ENCODE measurements around the gene RASA2. TPM values are rescaled to one million over a fixed set of nuclear protein-coding genes. Genes with fewer than 3 reads are reported as not detected.

The RASA2 gene
- total and polyA plus RNA-seq, 11 donors, result 2.0 to 12.3 (median 3.4) TPM

DNA sequence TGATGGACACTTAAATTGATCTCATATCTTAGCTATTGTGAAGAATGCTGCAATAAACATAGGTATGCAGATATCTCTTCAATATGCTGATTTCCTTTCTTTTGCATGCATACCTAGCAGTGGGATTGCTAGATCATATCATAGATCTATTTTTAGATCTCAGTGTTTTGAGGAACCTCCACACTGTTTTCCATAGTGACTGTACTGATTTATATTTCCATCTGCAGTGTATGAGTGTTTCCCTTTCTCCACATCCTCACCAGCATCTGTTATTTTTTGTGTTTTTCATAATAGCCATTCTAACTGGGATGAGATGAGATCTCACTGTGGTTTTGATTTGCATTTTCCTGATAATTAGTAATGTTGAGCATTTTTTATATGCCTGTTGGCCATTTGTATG is 17.1 kb upstream of the RASA2 start:
- H3K9me3 ChIP-seq, result peaks cover 0 to 15% (median 5%) of the 10 kb centered on the region in 12 donors
- TF ChIP-seq, protein P1, sequence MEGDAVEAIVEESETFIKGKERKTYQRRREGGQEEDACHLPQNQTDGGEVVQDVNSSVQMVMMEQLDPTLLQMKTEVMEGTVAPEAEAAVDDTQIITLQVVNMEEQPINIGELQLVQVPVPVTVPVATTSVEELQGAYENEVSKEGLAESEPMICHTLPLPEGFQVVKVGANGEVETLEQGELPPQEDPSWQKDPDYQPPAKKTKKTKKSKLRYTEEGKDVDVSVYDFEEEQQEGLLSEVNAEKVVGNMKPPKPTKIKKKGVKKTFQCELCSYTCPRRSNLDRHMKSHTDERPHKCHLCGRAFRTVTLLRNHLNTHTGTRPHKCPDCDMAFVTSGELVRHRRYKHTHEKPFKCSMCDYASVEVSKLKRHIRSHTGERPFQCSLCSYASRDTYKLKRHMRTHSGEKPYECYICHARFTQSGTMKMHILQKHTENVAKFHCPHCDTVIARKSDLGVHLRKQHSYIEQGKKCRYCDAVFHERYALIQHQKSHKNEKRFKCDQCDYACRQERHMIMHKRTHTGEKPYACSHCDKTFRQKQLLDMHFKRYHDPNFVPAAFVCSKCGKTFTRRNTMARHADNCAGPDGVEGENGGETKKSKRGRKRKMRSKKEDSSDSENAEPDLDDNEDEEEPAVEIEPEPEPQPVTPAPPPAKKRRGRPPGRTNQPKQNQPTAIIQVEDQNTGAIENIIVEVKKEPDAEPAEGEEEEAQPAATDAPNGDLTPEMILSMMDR (IDR thresholded peaks at IDR 0.05), result no peak
- no peak for TF ChIP-seq POLR2A (IDR thresholded peaks at IDR 0.05)
- intact Hi-C loops (cut with DNase I), result loop anchor here in 2 of 10 donors (10.0 kb wide), 1 partner anchor 445 kb away; no protein-coding TSS in a partner anchor

DNA sequence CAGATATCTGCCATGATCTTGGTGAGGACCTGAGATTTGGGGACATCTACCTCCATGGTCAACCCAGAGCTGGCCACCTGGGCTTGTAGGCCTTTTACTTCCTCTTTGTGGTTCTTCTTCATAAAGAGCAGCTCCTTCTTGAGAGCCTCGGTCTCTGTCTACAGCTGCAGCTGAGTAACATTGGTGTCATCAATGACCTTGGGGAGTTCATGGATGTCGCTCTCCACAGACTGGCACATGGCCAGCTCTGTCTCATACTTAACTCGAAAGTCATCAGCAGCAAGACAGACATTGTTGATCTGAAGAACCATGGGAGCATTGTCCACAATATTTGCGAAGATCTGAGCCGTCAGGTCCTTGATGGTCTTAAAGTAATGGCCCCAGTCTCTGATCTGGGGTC is 15.7 kb upstream of the RASA2 start:
- Histone ChIP-seq H3K36me3 (no peaks in the 10 kb centered on the region), H3K27ac (no peak overlapping the region), H3K4me1 (peaks cover 0 to 10% (median 0%) of the 10 kb centered on the region in 12 donors), H3K4me3 (no peak overlapping the region), H3K27me3 (no peaks in the 10 kb centered on the region), H3K9me3 (peaks cover 0 to 15% (median 2%) of the 10 kb centered on the region in 12 donors)
- no peak for TF ChIP-seq POLR2A (IDR thresholded peaks at IDR 0.05)
- TF ChIP-seq, protein P1 (IDR thresholded peaks at IDR 0.05), result no peak
- 85 to 88% (median 86%) methylated on average over 5 of the region's 5 CpGs for WGBS, 4 donors
- DNase-seq (no peak), ATAC-seq (no peak)
- intact Hi-C loops (cut with DNase I), result no loop called here

More for the DNA sequence above, 17.1 kb upstream of the RASA2 start:
- no peaks in the 10 kb centered on the region for H3K36me3 ChIP-seq
- H3K27ac ChIP-seq, result no peak overlapping the region
- no peaks in the 10 kb centered on the region for H3K4me1 ChIP-seq
- DNase-seq (no peak), ATAC-seq (no peak)
- H3K27me3 ChIP-seq, result no peaks in the 10 kb centered on the region
- H3K4me3 ChIP-seq, result no peak overlapping the region

DNA sequence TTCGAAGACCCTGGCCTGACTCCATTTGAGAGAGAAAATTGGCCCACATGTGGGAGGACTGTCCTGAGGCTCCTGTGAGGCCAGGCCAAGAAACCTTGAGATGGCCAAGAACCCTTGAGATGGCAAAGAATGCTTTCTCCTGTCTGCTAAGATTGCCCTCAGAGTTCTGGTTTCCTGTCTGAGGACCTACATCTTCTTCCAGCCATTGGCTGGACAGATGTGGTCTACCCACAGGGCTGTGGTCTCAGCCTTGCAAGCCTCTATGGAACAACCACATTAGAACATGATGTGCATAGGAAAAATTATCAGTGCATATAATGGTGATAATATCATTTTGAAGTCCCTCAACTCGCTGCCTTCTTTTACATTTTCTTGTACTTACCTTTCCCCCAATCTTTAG is 10.8 kb upstream of the RASA2 start:
- Histone ChIP-seq H3K9me3 (no peaks in the 10 kb centered on the region), H3K4me1 (peaks cover 0 to 19% (median 0%) of the 10 kb centered on the region in 12 donors), H3K36me3 (no peaks in the 10 kb centered on the region), H3K27ac (no peak overlapping the region), H3K27me3 (no peaks in the 10 kb centered on the region), H3K4me3 (no peak overlapping the region)
- ATAC-seq (no peak), DNase-seq (no peak)
- 88 to 96% (median 91%) methylated on average over 2 of the region's 2 CpGs for WGBS, 4 donors
- TF ChIP-seq, protein P1 (IDR thresholded peaks at IDR 0.05), result no peak
- TF ChIP-seq POLR2A (IDR thresholded peaks at IDR 0.05), result no peak
- intact Hi-C loops (cut with DNase I), result loop anchor here in 4 of 10 donors (5.0 kb wide), 2 partner anchors 81 to 86 kb away; no protein-coding TSS in a partner anchor

DNA sequence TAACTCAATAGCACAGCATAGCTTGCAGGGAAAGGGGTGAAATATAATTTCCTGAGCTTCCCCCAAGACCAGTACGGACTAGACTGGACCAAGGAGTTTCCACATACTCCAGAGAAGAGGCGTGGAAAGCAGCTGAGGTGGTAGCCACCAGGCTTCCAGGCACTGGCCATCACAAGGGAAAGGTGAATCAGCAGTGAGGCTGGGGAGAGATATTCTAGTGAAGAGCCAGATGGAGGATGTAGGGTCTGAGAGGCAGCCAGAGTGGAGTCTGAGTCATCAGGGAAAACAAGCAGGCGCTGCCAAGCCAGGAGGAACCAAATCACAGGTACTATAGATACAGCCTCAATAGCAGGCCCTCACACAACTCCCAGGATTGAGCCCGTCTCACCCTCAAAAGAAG is 9.6 kb upstream of the RASA2 start:
- ATAC-seq, result no peak
- 96 to 98% (median 97%) methylated on average over 4 of the region's 4 CpGs for WGBS, 4 donors
- intact Hi-C loops (cut with DNase I), result loop anchor here in 4 of 10 donors (5.0 kb wide), 2 partner anchors 80 to 85 kb away; no protein-coding TSS in a partner anchor

More for the DNA sequence above, 9.6 kb upstream of the RASA2 start:
- Histone ChIP-seq H3K4me1 (peaks cover 0 to 19% (median 0%) of the 10 kb centered on the region in 12 donors), H3K27me3 (no peaks in the 10 kb centered on the region), H3K36me3 (no peaks in the 10 kb centered on the region), H3K9me3 (no peaks in the 10 kb centered on the region), H3K4me3 (no peak overlapping the region), H3K27ac (no peak overlapping the region)
- TF ChIP-seq POLR2A (IDR thresholded peaks at IDR 0.05), result no peak
- TF ChIP-seq, protein P1 (IDR thresholded peaks at IDR 0.05), result no peak
- no peak for DNase-seq
